Measurements from ENCODE around the gene GAST.
A peak's percentile ranks its signal among the peaks of the same experiment; 100 is the strongest.

The GAST gene

GRCh38 chr17:41705271-41705991 lies 6.7 kb upstream of the GAST start:
- H3K4me3 ChIP-seq (ENCODE audit: low read depth, low read length) = no peak overlapping the region
- no peak for DNase-seq (ENCODE audit: low read depth)

DNA sequence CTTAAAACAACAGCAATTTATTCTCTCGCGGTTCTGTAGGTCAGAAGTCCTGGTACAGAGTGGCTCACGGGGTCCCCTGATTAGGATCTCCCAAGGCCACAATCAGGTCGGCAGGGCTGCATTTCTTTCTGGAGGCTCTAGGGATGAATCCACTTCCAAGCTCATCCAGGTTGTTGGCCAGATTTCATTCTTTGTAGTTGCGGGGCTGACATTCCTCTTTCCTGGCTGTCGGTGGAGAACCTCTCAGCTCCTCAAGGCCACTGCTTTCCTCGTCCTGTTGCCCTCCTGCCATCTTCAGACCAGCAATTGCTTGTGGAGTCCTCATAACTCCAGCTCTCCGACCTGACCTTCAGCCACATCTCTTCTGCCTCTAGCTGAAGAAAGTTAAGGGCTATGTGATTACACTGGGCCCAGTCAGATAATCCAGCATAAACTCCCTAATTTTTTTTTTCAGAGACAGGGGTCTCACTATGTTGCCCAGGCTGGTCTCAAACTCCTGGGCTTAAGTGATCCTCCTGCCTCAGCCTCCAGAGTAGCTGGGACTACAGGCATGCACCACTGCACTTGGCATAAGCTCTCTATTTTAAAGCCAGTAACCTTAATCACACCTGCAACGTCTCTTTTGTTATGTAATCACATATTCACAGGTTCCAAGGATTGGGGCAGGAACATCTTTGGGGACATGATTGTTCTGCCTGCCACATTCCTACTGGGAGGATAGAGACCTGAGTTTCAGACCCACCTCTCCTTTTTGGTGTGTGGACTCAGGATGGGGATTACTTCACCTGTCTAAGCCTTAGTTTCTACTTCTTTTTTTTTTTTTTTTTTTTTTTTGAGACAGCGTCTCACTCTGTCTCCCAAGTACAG lies 4.1 kb upstream of the GAST start:
- DNase-seq (ENCODE audit: low read depth) = no peak
- H3K4me3 ChIP-seq (ENCODE audit: low read depth, low read length) = no peak overlapping the region

- no peak overlapping the region for H3K4me3 ChIP-seq (ENCODE audit: low read depth, low read length)
- peak; percentile 73 for DNase-seq (ENCODE audit: low read depth)
Observed at GRCh38 chr17:41710472-41711090, 1.6 kb upstream of the GAST start.

GRCh38 chr17:41717408-41718286 lies 5.5 kb downstream of the GAST start:
- DNase-seq (ENCODE audit: low read depth) = no peak
- no peak overlapping the region for H3K4me3 ChIP-seq (ENCODE audit: low read depth, low read length)

DNA sequence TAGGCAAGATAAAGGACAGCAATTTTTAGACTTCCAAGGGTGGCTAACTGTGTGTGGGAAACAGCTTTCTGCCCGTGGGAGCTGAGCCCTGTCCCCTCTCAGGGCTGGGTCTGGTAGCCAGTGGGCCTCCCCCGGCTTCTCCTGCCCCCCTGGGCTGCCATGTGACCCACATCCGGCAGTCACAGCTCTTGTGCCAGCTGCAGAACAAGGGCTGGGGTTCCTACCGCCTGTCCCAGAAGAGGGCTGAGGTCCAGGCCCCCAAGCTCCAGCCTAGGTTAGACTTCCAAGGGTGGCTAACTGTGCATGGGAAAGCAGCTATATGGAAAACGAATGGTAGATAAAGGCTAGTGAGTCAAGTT lies 6.1 kb downstream of the GAST start:
- no peak for DNase-seq (ENCODE audit: low read depth)
- no peak overlapping the region for H3K4me3 ChIP-seq (ENCODE audit: low read depth, low read length)

DNA sequence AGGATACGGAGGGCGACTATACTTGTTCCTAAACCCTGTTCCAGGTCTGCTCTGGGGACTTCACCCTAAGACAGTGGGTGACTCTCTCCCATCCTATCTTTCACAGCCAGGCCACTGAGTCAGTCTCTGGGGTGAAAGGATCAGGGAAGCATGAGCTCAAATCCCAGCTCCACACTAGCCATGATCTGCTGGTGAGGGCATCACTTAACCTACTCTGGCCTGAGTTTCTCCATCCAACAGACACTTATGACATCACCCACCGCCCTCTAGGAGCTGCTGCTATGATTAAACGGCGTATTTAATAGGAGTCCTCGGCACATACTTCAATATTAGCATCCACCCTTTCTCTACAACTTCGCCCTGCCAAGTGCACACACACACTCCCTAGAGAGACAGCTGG lies 10.1 kb downstream of the GAST start:
- DNase-seq (ENCODE audit: low read depth) = no peak
- H3K4me3 ChIP-seq (ENCODE audit: low read depth, low read length) = no peak overlapping the region

DNA sequence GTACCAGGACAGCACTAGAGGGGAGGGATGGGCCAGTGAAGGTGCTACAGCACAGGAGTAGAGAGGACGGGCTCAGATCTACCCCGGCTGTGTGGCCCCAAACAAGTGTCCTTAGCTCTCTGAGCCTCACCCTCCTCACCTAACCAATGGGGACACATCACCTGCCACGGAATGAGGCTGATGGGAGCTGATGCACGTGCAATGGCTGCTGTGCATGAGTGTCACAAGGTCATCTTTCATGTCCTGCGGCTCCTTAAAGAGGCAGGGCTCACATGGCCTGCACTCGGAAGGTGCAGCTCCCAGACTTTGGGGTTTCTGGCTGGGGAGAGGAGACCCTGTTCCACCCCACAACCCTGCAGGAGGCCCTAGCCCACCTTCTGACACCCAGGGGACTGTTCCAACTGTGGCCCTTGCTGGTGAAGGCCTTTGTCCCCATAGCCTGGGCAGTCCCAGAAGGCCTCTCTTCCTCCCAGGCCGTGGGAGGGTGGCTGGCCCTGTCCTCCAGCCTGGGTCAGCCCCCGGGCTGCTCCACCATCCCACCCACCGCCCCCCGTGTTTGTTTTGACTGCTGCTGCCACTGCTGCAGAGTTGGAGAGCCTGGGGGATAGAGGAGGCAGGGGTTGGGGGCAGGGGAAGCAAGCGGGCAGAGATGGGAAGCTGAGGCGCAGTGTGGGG lies 11.8 kb downstream of the GAST start:
- no peak for DNase-seq (ENCODE audit: low read depth)
- no peak overlapping the region for H3K4me3 ChIP-seq (ENCODE audit: low read depth, low read length)

GRCh38 chr17:41724476-41725050 lies 12.4 kb downstream of the GAST start:
- no peak for DNase-seq (ENCODE audit: low read depth)

DNA sequence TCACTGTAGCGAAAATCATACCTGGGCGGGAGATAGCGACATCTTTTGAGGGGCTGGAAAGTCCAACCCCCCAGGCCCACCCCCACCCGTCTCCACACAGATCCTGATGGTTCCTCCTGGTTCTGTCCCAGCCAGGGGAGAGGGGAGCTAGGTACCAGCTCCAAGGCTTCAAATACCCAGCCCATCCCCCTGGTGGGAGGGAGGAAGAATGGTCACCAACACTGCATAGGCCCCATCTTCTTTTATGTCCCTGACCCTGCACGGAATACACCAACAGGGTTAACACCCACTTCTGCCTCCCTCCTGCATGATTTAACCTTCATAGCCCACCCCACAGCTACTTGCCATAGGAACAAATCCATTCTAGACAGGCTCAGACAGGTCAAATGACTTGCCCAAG lies 13.0 kb downstream of the GAST start:
- no peak overlapping the region for H3K4me3 ChIP-seq (ENCODE audit: low read depth, low read length)
- DNase-seq (ENCODE audit: low read depth) = no peak

More at GRCh38 chr17:41724476-41725050, 12.4 kb downstream of the GAST start:
- H3K4me3 ChIP-seq (ENCODE audit: low read depth, low read length) = no peak overlapping the region

GRCh38 chr17:41728056-41728455 lies 15.9 kb downstream of the GAST start:
- H3K4me3 ChIP-seq (ENCODE audit: low read depth, low read length) = no peak overlapping the region

GRCh38 chr17:41730479-41730878 lies 18.3 kb downstream of the GAST start:
- DNase-seq (ENCODE audit: low read depth) = no peak
- no peak overlapping the region for H3K4me3 ChIP-seq (ENCODE audit: low read depth, low read length)

More at GRCh38 chr17:41728056-41728455, 15.9 kb downstream of the GAST start:
- DNase-seq (ENCODE audit: low read depth) = no peak

- DNase-seq (ENCODE audit: low read depth) = no peak
- H3K4me3 ChIP-seq (ENCODE audit: low read depth, low read length) = no peak overlapping the region
Observed at GRCh38 chr17:41731836-41732235, 19.7 kb downstream of the GAST start.

GRCh38 chr17:41733348-41734138 lies 21.4 kb downstream of the GAST start:
- H3K4me3 ChIP-seq (ENCODE audit: low read depth, low read length) = no peak overlapping the region
- DNase-seq (ENCODE audit: low read depth) = no peak

DNA sequence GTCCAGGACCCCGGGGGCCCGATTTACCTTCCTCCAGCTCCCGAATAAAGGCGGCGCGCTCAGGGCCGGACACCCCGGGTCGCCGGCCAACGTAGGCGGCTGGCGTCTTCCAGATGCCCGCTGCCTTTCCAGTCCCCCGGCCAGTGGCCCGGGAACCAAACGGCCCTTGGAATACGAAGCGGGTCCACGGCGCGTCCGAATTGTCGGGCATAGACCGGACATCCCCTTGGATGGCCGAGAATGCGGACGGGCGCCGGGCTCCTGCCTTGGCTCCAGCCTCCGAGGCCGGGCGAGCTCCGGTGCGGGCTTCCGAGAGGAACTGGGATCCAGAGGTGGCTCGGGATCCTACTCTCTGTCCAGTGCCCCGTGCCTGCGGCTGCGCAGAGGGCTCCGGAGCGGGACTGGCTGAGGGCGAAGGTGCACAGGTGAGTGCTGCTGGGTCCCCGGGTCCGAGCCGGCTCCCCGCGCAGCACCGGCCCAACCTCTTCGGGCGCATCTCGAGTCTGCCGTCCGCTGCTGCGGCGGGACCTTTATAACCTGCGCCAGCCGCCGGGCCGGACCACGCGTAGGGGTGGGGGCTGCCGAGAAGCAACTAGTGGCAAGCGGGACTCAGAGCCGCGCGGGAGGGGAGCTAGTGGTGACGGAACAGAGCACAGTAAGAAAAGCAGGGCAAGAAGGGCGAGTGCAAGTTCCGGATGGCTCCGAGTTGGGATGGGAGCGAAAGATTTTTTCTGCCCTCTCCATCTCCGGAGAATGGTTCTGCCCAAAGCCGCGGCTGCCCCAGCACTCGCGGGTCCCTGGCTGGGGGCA lies 22.2 kb downstream of the GAST start, which contains the start of gene HAP1:
Gene HAP1, minus strand, starts transcription at position 505 of the 810 bp plus-strand sequence. Its CDS starts 9 bp downstream, at position 496.
- H3K4me3 ChIP-seq (ENCODE audit: low read depth, low read length) = peak within 1 kb of the TSS; percentile 37
- DNase-seq (ENCODE audit: low read depth) = no peak

DNA sequence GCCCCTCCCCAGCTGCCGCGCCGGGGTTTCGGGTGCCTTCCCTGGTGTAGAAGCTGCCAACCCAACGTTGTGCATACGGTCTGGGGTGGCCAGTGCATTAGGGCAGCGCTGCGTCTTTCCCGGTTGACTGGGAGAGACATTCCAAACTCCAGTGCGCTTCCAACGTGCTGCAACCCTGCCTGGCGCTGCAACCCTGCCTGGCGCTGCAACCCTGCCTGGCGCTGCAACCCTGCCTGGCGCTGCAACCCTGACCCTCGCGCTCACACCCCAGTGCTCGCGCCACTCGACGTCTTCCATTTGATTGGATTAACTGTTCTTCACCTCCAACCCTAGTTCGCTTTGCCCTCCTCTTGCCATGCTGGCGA lies 22.8 kb downstream of the GAST start:
- H3K4me3 ChIP-seq (ENCODE audit: low read depth, low read length) = peak overlapping the region; percentile 37
- DNase-seq (ENCODE audit: low read depth) = no peak

- no peak overlapping the region for H3K4me3 ChIP-seq (ENCODE audit: low read depth, low read length)
- no peak for DNase-seq (ENCODE audit: low read depth)
Observed at GRCh38 chr17:41735744-41736143, 23.6 kb downstream of the GAST start.

All from skeletal muscle cell (primary cell).